GM19025 (cell line): ENCODE measurements around the gene NAB1.

Experiments used
- ATAC-seq: cut with Tn5 transposase; IDR thresholded peaks from one replicate; pipeline ENCODE4 v1.9.1; 2021; ENCODE audit warnings: mild to moderate bottlenecking, low read depth, moderate library complexity; ENCODE audit not compliant: unreplicated experiment

NAB1 gene

DNA sequence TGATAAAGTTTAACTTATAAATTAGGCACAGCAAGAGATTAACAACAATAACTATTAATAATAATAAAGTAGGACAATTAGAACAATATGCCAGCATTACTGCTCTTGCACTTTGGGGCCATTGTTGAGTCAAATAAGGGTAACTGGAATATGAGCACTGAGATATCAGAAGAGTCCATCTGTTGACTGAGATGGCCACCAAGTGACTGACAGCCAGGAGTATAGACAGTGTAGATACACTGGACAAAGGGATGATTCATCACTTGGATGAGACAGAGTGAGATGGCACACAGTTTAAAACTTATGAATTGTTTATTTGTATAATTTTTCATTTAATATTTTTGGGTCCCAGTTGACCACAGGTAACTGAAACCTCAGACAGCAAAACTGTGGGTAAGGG is 20.0 kb downstream of the NAB1 start:
- ATAC-seq, result no peak

DNA sequence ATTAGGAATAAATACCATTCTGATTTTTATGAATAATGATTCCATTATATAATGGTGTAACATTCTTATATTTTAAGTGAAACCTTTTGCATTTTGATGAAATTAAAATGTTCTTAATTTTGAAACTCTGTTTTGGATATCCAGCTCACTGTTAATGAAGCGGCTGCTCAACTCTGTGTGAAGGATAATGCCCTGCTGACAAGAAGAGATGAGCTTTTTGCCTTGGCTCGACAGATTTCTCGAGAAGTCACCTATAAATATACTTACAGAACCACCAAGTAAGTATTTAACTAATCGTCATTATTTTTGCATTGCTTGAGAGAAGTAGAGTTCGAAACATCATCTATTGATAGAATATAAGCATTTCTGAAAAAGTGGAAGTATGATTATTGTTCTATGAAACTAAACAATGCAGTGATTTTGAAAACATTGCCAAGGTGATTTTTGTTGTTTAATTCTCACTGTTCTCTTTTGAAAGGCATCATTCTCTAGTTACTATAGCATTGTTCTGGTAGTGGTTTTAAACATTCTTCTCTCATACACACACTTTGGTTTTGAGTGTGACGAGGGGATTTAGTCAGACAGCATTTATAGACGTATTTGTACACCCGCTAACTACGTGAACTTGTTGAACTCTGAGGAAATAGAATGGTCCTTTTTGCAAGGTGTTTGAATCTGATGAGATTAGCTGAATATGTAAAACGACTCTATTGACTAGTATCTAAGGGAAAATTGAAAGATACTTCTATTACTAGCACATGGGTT is 21.5 kb downstream of the NAB1 start:
- peak; percentile 43 for ATAC-seq

DNA sequence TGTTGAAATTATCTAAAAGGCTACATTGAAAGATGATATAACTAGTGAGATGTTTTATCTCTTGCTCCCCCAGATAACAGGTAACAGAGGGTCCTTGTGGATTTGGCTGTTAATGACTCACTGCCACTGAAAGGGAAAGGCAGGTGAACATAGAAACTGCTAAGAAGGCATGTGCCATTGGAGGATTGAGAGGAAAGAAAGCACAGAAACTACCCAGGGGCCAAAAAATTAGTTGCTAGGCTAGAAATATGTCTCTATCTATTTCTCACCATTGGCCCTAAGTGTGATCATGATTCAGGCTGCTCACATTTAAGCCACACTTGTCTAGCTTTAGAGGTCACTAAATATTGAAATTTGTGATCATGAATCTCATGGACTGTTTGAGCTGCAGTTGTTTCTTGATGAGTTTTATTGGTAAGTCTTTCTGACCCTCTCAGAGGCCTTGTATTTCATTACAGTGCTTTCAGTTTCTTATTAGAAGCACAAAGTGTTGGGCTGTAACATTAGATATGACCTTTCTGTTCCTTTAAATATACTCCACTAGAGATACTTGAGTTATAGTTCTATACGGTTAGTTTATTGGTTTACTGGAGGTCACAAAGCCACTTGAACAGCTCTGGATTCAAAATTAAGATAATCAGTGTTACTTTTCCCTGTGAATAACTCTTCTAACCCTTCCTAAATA is 26.2 kb downstream of the NAB1 start:
- peak; percentile 38 for ATAC-seq

DNA sequence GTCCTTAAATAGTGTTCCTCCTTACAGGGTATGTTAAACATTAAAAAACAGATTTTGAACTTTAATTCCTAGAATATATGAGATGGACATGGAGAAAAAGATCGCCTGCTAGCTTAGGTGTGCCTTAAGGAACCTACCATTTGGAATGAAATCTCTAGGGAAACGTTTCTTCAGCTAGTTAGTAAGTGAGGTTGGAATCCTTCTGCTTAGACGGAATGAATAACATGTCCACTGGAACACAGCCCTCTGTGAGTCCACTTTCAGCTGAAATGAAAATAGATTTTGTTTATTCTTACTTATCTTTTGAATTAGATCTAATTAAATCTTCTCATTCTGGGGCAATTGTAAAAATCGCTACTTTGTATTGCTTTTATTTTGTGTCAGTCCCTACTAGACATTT is 28.4 kb downstream of the NAB1 start:
- no peak for ATAC-seq

DNA sequence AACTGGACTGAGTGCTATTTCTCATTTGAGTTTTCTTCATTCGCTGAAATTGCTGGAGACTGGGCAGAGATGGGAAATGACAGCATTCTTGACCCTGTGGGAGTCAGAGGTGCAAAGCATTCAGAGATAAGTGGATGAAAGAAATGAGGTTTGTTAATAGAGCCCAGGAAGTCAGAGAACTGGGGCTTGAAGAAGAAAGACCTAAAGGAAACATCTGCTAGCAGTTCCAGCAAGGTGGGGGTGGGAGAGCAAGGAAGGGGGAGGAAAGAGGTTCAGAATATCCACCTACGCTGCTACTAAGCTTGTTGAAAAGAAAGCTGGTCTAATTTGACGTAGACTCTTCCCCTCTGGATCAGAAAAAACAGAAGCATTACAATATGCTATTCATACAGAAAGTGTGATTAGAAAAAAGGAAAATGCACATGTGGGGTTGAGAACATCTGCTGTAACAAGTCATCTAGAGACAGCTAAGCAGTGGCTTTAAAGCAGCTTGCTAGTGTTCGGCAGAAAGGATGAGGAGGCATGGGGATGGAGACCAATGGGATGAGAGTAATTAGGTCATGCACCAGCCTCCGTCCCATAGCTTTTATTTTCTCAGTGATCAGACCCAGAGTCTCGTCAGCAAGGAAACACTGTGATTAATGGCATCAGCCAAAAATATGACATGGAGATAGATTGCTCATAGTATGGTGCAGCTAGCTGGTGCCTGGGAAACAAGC is 29.7 kb downstream of the NAB1 start:
- peak; percentile 54 for ATAC-seq

DNA sequence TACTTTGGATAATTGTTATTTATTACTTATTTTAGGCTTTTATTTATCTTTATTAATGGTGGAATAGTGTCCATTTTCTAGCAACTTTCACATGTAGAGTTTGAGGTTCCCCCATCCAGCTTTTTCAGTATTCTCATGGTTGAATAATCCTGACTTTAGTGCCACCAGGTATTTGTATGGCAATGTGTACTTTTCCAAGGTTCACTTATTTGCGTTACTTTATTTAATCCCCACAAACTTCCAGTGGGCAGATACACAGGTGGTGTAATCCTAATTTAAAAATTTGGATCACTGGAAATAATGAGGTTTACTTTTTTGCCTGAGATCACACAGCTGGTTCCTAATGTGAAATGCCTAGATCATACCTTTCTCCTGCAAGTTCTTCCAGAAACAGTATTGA is 30.5 kb downstream of the NAB1 start:
- ATAC-seq, result no peak

DNA sequence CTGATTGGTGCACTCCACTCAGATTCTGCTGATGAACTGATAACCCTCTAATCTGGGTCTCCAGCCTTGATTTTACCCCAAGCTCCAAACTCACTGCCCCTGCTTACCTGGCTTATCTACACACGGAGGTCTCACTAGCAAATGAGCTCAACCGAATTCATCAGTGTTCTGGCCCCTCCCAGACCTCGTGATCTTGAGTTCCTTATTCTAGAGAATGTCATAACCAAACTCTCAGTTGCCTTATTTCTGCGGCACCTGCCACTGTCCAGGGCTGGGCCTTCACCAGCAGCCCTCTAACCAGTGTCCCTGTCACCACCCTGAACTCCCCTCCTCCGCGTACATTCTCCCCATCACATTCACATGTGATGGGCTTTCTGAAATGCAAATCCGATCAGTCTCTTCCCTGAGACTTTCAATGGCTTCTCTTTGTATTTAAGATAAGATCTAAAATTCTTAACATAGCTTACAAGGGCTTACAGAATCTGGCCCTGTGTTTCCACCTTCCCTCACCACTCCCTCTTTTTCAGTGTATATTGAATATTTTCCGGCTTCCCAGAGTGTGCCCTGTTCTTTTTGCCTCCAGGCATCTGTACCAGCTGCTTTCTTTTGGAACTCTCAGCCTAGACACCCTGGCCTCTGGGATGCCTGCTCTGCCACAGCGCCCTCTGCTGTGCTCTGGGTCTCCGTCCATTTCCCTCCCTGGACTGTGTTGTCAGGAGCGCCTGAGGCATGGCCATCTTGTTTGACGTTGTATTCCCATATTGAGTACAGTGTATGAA is 31.1 kb downstream of the NAB1 start:
- ATAC-seq, result peak; percentile 50

DNA sequence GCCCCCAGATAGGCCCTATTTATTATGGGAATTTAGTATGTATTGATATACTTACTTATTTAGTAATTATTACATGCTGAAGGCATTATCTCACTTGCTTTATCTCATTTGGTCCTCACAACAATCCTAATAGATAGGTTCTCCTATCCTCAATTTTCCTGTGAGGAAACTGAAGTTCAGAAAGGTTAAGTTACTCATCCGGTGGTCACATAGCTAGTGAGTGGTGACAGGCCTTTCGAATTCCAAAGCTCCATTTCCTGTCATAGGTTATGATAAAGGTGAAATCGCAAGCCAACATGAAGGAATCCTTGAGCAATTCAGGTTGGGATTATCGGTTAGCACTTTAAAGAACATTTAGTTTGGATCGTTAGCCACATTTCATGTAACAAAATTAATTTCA is 33.3 kb downstream of the NAB1 start:
- no peak for ATAC-seq

DNA sequence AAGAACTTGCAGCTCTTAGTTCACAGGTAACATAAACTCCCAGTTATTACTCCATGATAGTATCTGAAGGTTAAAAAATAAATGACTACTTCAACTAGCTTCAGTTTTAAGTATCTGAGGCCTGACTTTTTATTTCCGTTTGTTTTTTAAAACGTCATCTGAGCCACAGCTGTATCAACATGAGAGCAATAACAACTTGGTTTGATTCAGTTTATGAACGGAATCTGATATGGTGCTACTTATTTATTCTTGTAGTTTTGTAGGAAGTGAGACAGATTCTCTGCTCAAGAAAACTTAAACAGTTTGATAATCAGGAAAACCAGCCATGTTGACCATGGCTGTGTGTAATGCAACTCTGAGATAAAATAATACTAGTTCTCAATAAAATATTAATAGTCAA is 34.9 kb downstream of the NAB1 start:
- ATAC-seq, result no peak

DNA sequence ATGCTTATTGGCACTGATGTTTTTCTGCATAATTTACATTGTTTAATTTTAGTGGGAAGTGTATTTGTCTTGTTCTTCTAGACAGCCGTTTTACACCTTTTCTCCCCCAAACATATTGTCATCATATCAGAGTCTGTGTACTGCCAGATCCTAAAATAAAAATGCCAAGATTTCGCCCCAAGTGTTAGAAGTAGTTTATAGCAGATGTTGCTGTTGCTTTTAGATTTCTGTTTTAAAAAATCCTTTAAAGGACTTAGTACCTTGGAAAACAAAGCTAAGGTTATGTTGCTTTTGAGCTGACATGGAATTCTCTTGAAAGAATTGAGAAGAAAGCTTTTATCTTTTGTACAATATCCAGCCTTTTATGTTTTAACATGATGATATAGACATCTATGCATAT is 36.0 kb downstream of the NAB1 start:
- no peak for ATAC-seq

DNA sequence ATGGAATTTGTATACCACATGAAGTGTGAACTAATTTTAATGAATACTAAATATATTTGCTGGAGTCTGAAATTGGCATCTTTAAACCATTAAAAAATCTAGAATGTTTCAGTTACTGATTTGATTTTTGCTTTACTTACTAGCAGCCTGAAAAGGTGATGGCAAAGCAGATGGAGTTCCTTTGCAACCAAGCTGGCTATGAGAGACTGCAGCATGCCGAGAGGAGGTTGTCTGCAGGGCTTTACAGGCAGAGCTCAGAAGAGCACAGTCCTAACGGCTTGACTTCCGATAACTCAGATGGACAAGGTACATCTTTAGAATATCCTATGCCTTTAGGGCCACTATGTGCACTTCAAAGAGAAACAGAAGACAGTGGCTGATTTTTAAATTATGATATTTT is 36.5 kb downstream of the NAB1 start:
- no peak for ATAC-seq

DNA sequence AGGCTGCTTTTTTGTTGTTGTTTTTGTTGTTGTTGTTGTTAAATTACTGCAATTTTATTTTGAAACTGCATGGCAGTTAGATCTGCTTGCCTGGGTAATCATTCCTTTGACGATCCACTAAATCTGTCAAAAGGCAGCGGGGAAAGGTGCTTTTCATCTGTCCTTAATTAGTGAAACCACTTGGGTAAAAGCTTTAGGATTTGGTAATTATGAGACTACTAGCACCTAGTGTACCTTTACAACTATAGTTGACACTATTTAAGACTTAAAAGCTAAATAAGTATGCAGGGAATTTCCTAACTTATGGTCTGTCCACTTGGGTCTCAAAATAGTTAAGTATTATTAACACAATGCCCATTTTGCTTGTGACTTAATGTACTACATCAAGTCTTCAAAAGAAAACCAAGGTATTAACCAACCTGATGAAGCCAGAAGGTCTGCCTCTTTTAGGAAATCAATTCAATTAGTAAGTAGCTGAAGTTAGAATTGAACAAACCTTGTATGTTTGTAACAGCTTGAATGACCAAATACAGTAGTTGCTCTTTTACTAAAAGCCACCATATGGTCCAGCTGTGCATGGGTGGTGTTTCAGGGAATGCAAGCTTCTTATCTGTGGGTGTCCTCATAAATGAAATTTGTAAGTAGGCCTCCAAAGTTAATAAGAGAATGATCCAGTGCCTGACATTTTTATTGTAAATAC is 44.8 kb downstream of the NAB1 start:
- ATAC-seq, result peak; percentile 66

DNA sequence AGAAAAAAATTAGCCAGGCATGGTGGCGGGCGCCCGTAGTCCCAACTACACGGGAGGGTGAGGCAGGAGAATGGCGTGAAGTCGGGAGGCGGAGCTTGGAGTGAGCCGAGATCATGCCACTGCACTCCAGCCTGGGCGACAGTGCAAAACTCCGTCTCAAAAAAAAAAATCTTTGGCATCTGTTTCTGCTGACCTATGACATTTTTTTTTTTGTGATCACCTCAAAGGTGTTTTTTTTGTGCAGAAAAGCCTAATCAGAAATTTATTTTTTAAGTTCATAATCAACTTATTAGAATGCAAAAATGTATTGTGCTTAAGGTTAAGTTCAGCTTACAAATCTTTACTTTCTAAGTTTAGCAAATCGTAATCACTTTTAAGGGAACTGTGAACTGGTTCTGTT is 45.6 kb downstream of the NAB1 start:
- no peak for ATAC-seq

DNA sequence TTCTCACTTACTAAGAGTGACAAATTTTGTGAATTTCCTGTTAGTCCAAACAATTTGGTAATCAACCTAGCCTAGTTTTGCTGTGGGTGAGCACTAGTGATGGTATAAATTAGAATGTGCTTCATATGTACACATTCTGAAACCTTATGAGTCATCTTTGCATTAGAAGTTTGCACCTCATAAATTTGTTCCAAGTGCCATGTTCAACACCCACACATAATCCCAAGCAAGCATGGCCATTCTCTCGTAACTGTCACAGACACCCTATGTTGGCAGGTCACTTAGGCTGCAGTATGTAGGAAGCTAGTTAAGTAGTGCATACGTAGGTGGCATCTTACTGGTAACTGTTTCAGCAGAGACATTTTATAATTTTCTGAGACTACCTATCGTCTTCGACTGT is 46.9 kb downstream of the NAB1 start:
- no peak for ATAC-seq

DNA sequence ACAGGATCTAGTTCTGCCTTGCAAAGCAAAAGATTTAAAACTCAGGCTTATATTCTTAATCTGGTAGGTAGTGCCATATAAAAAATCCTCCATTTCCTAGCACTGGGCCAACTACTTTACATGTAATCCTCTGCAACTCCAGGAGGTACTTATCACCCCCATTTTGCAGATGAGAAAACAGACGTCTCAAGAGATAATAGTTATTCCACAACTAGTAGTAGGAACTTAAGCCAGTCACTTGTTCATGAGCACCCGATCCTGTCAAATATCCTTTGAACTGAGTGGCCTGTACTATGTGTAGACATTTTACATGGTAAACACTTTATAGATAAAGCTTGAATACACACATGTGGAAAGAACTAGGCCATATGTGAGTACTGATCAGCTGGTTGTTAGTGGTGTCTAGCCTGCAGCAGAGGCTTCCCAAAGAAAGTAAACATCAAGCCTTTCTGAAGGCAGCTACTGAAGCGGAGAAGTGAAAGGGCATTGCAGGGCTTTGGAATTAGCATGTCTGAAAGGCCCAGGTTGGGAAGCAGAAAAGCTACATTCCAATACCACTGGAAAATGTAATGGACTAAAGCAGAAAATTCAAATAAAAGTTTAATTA is 48.0 kb downstream of the NAB1 start:
- no peak for ATAC-seq

DNA sequence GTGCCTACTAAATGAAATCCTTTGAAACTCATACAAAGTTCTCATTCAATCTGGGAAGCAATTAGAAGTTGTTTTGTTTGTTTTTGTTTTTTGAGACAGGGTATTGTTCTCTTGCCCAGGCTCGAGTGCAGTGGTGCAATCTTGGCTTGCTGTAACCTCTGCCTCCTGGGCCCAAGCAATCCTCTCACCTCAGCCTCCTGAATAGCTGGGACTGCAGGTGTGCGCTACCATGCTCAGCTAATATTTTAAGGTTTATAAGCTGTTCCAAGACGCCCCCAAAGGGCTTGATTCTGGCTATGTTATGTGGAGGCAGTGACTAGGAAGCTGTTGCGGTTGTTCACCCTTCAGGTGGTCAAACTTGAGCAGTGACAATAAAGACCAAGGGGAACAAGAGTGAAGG is 48.5 kb downstream of the NAB1 start:
- no peak for ATAC-seq

DNA sequence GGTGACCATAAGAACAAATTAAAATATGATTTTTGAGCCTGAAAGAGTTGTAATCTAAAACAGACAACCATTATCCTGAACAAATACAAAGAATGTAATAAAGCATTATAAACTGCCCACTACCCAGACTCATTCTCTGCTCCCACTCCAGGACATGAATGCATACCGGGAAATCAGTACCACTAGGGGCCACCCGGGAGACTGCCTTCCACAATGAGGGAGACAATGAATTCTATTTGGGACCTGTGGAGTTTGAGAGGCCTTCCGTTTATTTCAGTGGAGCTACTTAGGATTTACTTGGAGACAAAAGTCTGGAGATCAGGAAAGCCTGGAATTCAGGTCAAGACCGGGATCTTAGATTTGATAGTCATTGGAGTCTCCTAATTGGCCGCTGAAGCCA is 50.0 kb downstream of the NAB1 start:
- ATAC-seq, result no peak

DNA sequence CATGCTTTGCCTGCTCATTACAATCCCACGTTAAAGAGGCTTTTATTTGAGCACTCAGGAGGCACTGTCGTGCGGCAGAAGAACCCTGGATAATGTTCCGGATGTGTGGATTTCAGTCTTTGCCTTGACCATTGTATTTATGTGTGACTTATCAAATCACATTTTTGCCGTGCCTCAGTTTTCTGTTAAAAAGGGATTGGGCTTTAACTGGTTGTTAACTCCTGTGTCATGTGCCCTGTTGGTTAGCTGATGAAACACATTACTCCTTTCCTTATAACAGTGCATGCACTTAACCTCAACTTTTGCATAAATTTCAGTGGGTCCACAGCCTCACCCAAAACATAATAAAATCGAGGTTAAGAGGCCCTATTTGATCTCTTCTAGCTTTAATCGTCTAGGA is 52.7 kb downstream of the NAB1 start:
- ATAC-seq, result peak; percentile 66

DNA sequence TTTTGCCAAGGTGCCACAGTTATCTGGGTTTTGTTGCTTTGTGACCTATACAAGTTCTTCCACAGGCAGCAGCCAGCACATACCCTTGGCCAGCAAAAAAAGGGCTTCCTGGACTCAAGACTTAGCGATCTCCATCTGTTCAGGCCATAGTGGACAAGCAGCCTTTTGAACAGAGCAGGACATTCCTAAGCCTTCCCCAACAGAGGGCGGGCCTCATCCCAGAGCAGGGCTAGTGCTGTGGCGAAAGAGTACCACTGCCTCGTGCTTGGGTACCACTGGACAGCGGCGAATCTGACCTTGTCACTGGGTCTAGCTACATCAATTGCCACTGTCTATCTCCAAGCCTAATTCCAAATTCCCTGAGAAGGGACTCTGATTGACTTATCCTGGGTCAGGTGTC is 56.4 kb downstream of the NAB1 start:
- ATAC-seq, result no peak

DNA sequence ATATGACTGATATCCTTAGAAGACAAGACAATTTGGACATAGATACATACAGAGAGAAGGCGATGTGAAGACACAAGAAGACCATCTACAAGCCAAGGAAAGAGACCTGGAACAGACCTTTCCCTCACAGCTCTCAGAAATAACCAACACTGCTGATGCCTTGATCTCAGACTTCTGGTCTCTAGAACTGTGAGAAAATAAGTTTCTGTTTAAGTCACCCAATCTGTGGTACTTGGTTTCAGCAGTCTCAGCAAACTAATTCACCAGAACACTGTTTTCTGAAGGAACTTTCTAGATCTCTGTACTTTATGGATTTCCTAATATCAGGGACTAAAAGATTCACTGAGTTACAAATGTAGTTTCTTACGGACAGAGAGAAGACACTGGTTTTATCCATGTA is 58.8 kb downstream of the NAB1 start:
- no peak for ATAC-seq
